Stimulated activated naive CD4-positive, alpha-beta T cell (primary cell): Measurements from ENCODE around the gene MED16.

Experiments used
- DNase-seq, 6 experiments: peaks; one replicate each; lab custom pipeline; 2025; lab: John Stamatoyannopoulos, UW

Gene MED16

GRCh38 chr19:927780-928401 is 34.9 kb upstream of the MED16 start:
- DNase-seq = no peak

DNA sequence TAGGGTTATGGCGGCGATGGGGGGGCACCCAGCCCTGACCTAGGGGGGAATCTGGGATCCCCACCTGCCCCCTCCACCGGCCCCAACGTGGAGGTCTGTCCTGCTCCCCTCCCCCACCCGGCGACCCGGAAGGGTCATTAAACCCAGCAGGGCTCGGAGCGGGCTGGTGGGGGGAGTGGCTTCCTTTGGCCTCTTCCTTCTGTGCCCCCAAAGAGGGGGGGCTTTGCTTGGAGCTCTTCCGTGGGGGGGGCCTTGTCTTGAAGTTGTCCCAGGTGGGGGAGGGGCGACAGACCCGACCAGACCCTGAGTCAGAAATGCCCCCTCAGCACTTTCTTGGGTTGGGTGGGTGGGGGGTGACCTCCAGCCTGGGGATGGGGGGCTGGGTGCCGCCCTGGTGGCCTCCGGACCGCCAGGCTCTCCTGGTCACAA is 34.4 kb upstream of the MED16 start:
- DNase-seq = no peak

GRCh38 chr19:926589-927350 is 33.8 kb upstream of the MED16 start:
- peak in 2 of 6 experiments; percentile 10 to 11 for DNase-seq

DNA sequence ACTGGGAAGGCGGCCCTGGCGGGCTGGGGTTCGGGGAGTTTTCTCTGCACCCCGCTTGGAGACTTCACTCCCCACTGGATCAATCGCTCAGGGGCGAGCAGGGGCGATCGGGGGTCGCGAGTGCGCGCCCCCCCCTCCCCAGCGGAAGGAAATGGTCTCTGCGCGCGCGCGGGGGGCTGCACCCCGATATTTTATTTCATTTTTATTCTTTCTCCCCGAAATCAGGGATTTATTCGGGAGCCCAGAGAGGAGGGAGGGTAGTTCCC is 33.3 kb upstream of the MED16 start:
- DNase-seq = no peak

GRCh38 chr19:925526-926322 is 32.7 kb upstream of the MED16 start, which contains the start of gene ARID3A:
TSS of gene ARID3A (plus strand) at chr19:926035. CDS start at chr19:929529, 3,494 bp downstream.
- peak; percentile 52 to 89 (median 68) for DNase-seq

GRCh38 chr19:925087-925525 is 32.1 kb upstream of the MED16 start:
- DNase-seq = peak in 4 of 6 experiments; percentile 52 to 89 (median 60)

GRCh38 chr19:924553-925086 is 31.6 kb upstream of the MED16 start:
- no peak for DNase-seq

- DNase-seq = peak; percentile 58 to 76 (median 72)
Measured at GRCh38 chr19:920051-920864, 27.3 kb upstream of the MED16 start.

DNA sequence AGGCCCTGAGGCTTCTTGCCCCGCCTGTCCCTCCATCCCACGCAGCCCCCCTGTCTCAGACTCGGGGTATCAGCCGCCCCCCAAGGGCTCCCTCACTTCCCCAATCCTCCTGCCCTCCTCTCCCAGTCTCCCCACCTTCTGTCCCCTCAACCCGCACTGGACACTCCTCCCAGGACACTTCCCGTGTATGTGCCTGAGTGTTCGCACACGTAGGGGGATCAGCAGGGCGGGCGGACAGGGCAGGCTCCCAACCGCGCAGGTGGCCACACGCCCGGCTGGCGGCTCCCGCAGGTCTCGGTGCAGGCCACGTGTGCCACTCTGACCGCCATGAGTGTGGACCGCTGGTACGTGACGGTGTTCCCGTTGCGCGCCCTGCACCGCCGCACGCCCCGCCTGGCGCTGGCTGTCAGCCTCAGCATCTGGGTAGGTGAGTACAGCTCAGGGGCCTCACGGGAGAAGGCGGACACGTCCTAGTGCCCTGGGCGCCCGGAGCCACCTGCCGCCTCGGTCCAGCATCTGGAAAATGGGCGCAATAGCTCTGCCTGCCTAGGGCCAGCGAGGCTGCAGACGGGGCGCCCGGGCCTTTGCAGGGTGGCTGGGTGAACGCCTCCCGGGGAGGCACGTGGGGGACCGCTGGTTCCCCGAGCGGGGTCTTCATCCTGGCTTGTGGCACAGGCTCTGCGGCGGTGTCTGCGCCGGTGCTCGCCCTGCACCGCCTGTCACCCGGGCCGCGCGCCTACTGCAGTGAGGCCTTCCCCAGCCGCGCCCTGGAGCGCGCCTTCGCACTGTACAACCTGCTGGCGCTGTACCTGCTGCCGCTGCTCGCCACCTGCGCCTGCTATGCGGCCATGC is 26.4 kb upstream of the MED16 start:
- peak; percentile 36 to 67 (median 60) for DNase-seq

DNA sequence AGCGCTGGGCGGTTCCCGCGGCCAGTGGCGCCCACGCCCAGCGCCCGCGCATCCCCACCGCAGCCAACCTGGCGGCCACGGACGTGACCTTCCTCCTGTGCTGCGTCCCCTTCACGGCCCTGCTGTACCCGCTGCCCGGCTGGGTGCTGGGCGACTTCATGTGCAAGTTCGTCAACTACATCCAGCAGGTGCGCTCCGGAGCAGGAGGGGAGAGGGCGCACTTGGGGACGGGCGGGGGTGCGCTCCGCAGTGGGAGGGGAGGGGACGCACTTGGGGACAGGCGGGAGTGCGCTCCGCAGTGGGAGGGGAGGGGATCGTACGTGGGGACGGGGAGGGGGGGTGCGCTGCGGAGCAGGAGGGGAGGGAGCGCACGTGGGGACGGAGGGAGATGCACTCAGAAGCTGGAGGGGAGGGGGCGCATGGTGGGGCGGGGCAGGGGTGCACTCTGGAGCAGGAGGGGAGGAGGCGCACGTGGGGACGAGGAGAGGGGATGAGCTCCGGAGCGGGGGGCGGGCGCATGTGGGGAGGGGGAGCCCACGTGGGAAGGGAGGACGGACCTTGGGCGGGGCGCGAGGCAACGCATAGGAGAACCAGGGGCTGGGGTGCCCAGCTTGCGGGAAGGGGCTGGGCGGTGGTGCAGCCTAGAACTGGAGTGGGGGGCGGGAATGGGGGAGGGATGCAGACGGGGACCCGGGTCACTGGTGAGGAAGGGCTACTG is 25.7 kb upstream of the MED16 start:
- DNase-seq = peak in 4 of 6 experiments; percentile 20 to 52 (median 34)

- DNase-seq = no peak
Measured at GRCh38 chr19:918152-918437, 25.1 kb upstream of the MED16 start.

GRCh38 chr19:917323-918151 is 24.6 kb upstream of the MED16 start, which contains the start of gene KISS1R:
TSS of gene KISS1R (plus strand) at chr19:917333. CDS start at chr19:917503, 170 bp downstream.
- peak in 3 of 6 experiments; percentile 24 to 53 (median 33) for DNase-seq

DNA sequence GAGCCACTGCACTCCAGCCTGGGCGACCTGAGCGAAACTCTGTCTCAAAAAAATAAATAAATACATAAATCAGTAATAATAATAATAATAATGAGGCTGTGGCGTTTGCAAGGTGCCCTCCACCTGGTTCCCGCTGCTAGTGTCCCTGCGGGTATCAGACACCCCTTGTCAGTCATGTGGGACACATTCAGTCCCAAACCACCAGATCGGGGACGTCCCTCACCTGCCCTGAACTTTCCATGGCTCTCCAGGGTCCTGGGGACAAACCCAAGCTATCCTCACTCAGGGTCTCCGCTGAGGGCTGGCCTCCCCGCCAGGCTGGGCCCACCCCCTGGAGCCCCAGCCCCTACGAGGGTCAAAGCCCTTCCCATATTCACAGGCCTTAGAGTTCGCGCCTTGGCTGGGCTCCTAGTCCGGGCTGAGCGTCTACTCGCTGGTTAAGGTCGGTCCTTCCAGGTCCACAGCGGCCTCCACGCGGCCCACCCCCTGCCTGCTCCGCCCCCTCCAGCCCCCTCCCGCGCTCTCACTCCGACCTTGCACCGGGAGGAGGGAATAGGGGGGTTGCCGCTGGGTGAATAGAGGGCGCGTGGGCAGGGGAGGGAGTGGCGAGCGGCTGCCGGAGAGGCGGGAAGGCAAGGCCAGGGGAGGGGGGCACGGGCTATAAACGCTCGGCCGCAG is 23.8 kb upstream of the MED16 start:
- peak in 2 of 6 experiments; percentile 15 to 20 for DNase-seq

- peak; percentile 75 to 82 (median 80) for DNase-seq
Measured at GRCh38 chr19:913080-913748, 20.2 kb upstream of the MED16 start, which contains the start of gene R3HDM4. TSS of gene R3HDM4 (minus strand) at chr19:913219. CDS start at chr19:913157, 62 bp downstream.

- peak in 3 of 6 experiments; percentile 39 to 64 (median 50) for DNase-seq
Measured at GRCh38 chr19:912181-913079, 19.4 kb upstream of the MED16 start.

DNA sequence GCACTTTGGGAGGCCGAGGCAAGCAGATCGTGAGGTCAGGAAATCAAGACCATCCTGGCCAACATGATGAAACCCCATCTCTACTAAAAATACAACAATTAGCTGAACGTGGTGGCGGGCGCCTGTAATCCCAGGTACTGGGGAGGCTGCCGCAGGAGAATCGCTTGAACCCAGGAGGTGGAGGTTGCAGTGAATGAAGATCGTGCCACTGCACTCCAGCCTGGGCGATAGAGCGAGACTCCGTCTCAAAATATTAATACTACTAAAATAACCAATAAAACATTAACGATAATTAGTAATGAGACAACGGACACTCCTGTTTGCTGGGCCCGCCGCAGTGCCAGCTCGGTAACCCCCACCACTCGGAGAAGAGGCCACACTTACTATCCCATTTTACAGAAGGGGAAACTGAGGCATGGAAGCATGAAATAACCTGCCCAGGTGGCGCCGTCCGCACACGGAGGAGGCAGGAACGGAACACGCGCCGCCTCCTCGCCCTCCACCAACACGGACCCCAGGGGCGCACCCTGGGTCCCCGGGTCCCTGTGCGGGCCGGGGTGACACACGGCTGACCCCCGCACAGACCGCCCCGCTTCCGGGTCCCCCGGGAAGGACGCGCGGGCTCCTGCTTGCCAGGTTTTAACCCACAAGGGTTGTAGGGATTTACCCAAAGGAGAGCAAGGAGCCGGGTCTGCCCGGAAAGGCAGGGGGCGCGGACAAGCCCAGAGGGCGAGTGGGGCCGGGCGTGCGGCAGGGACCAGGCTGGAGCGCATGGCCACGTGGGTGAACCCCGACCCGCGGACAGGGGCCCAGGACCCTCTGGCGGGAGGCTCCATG is 18.4 kb upstream of the MED16 start:
- DNase-seq = peak in 4 of 6 experiments; percentile 18 to 56 (median 24)
